OCI-LY7 (cell line): Measurements from ENCODE around the gene BCAN. TPM values are rescaled to one million over a fixed set of nuclear protein-coding genes. Genes with fewer than 3 reads are reported as not detected.

Experiments used
- BruUV-seq: library from RNA; stranded (reverse); fragments of 400-500 nt; replicated peaks from 2 replicates; lab custom pipeline; 2021; lab: Mats Ljungman, UMichigan
- CTCF ChIA-PET: fragments of 300-600 bp; sonication (Branson Sonifier 250); formaldehyde crosslinking; loops from one replicate; lab custom pipeline; 2022; ENCODE audit warnings: antibody characterized with exemption; ENCODE audit not compliant: unreplicated experiment; lab: Charles Lee
- POLR2A ChIA-PET: fragments of 300-600 bp; sonication (Branson Sonifier 250); formaldehyde crosslinking; loops from one replicate; lab custom pipeline; 2022; ENCODE audit warnings: antibody characterized with exemption; lab: Charles Lee
- DNase-seq: peaks from one replicate; pipeline ENCODE4 v3.0.0-alpha.2; 2015; ENCODE audit warnings: low spot score
- H2AFZ ChIP-seq: fragments of 200-600 bp; sonication (generic), shearing (Covaris generic); 2 replicates; pipeline ENCODE4 v1.6.1; 2014; ENCODE audit warnings: mild to moderate bottlenecking, antibody characterized with exemption, low read length, moderate library complexity
- H3K27ac ChIP-seq: fragments of 200-600 bp; sonication (generic); 2 replicates; pipeline ENCODE4 v1.5.1; 2014; ENCODE audit warnings: mixed run types, low read depth, mild to moderate bottlenecking, moderate library complexity, low read length, inconsistent platforms; ENCODE audit not compliant: poor library complexity, severe bottlenecking
- H3K36me3 ChIP-seq: fragments of 200-600 bp; sonication (generic); 2 replicates; pipeline ENCODE4 v1.6.1; 2014; ENCODE audit warnings: mild to moderate bottlenecking, antibody characterized with exemption, low read length, moderate library complexity, mixed read lengths; ENCODE audit not compliant: insufficient read depth
- H3K4me1 ChIP-seq: fragments of 200-600 bp; sonication (generic); 2 replicates; pipeline ENCODE4 v1.5.1; 2014; ENCODE audit warnings: mild to moderate bottlenecking, low read length; ENCODE audit not compliant: insufficient read depth, poor library complexity, severe bottlenecking
- H3K4me2 ChIP-seq: fragments of 200-600 bp; sonication (generic); 2 replicates; pipeline ENCODE4 v1.6.1; 2014; ENCODE audit warnings: mild to moderate bottlenecking, low read length
- H3K4me3 ChIP-seq: fragments of 200-600 bp; sonication (generic); 2 replicates; pipeline ENCODE4 v1.5.1; 2014; ENCODE audit warnings: mild to moderate bottlenecking, low read depth, low read length; ENCODE audit not compliant: poor library complexity, severe bottlenecking
- H3K79me2 ChIP-seq: fragments of 200-600 bp; sonication (generic); 2 replicates; pipeline ENCODE4 v1.6.1; 2016; ENCODE audit warnings: low read depth, mild to moderate bottlenecking, low read length, moderate library complexity, mixed read lengths; ENCODE audit not compliant: insufficient read depth
- H3K9me2 ChIP-seq: fragments of 200-600 bp; sonication (generic); 2 replicates; pipeline ENCODE4 v1.6.1; 2016; ENCODE audit warnings: mild to moderate bottlenecking, low read length, mixed read lengths; ENCODE audit not compliant: insufficient read depth
- H3K9me3 ChIP-seq: fragments of 200-600 bp; sonication (generic); 2 replicates; pipeline ENCODE4 v1.6.1; 2014; ENCODE audit warnings: mild to moderate bottlenecking, mixed run types, low read length, mixed read lengths
- H4K20me1 ChIP-seq: fragments of 200-600 bp; sonication (generic); 2 replicates; pipeline ENCODE4 v1.6.1; 2014; ENCODE audit warnings: mild to moderate bottlenecking, antibody characterized with exemption, low read length, moderate library complexity, mixed read lengths; ENCODE audit not compliant: insufficient read depth
- EZH2phosphoT487 ChIP-seq: fragments of 200-600 bp; sonication (generic); IDR thresholded peaks from 2 replicates; pipeline ENCODE4 v1.6.1; 2018; ENCODE audit warnings: low read depth, borderline replicate concordance, mild to moderate bottlenecking, mixed run types, antibody characterized with exemption, low read length, moderate library complexity, mixed read lengths
- intact Hi-C: fragments of 100-400 bp; cut with micrococcal nuclease; formaldehyde crosslinking; loops from one replicate; pipeline ENCODE4 v1.10.0; 2022; ENCODE audit not compliant: unreplicated experiment
- total RNA-seq, 2 experiments: library from RNA; depleted of rRNA in 1 of 2; stranded (reverse); fragments of >200 nt in 1 of 2; shearing (Covaris generic) in 1 of 2; gene quantifications; 2 replicates each; pipeline ENCODE4 v1.2.3, GENCODE V29; 2014 to 2022
- TF ChIP-seq, protein P1 (sequence below): fragments of 200-600 bp; sonication (generic); conservative IDR thresholded peaks from 2 replicates; pipeline ENCODE4 v1.5.1; 2014; ENCODE audit warnings: mild to moderate bottlenecking, antibody characterized with exemption, low read length, moderate library complexity, mixed read lengths

BCAN gene
- total RNA-seq, 2 experiments from 2014 or later: not detected

DNA sequence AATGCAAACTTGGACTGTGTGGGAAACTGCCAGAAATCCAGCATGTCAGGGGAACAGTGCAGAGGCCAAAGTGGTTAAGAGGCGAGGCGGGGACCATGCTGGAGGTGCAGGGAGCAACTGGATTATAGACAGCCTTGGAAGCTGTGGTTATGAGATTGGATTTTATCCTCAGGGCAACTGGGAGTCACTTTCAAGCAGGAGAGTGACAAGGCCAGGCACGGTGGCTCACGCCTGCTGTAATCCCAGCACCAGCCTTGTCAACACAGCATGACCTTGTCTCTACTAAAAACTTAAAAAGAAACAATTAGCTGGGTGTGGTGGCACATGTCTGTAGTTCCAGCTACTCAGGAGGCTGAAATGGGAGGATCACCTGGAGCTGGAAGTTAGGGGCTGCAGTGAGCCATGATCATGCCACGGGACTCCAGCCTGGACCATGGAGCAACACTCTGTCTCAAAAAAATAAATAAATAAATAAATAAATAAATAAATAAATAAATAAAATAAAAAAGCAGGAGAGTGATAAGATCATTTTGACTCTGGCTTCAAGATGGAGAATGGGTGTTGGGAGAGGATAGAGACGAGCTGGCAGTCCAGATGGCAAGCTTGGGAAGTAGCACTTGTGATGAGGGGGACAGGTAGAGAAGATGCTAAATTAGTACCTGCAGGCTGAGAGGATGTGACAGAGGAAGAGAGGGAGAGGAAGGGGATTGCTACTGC, 19.2 kb upstream of the BCAN start:
- intact Hi-C loops: no loop called here
- H3K4me2 ChIP-seq: no peak overlapping the region
- TF ChIP-seq EZH2phosphoT487: no peak
- TF ChIP-seq, protein P1, sequence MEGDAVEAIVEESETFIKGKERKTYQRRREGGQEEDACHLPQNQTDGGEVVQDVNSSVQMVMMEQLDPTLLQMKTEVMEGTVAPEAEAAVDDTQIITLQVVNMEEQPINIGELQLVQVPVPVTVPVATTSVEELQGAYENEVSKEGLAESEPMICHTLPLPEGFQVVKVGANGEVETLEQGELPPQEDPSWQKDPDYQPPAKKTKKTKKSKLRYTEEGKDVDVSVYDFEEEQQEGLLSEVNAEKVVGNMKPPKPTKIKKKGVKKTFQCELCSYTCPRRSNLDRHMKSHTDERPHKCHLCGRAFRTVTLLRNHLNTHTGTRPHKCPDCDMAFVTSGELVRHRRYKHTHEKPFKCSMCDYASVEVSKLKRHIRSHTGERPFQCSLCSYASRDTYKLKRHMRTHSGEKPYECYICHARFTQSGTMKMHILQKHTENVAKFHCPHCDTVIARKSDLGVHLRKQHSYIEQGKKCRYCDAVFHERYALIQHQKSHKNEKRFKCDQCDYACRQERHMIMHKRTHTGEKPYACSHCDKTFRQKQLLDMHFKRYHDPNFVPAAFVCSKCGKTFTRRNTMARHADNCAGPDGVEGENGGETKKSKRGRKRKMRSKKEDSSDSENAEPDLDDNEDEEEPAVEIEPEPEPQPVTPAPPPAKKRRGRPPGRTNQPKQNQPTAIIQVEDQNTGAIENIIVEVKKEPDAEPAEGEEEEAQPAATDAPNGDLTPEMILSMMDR: no peak
- DNase-seq: no peak
- CTCF ChIA-PET: no interaction called here
- H3K36me3 ChIP-seq: no peaks in the 10 kb centered on the region
- no peaks in the 10 kb centered on the region for H3K9me3 ChIP-seq
- H3K4me3 ChIP-seq: no peak overlapping the region
- no peaks in the 10 kb centered on the region for H4K20me1 ChIP-seq
- H3K27ac ChIP-seq: no peak overlapping the region
- POLR2A ChIA-PET: no interaction called here
- no peak overlapping the region for H2AFZ ChIP-seq
- no peaks in the 10 kb centered on the region for H3K79me2 ChIP-seq
- no peaks in the 10 kb centered on the region for H3K9me2 ChIP-seq
- BruUV-seq: no TSS peak
- H3K4me1 ChIP-seq: peaks cover 15% of the 10 kb centered on the region

DNA sequence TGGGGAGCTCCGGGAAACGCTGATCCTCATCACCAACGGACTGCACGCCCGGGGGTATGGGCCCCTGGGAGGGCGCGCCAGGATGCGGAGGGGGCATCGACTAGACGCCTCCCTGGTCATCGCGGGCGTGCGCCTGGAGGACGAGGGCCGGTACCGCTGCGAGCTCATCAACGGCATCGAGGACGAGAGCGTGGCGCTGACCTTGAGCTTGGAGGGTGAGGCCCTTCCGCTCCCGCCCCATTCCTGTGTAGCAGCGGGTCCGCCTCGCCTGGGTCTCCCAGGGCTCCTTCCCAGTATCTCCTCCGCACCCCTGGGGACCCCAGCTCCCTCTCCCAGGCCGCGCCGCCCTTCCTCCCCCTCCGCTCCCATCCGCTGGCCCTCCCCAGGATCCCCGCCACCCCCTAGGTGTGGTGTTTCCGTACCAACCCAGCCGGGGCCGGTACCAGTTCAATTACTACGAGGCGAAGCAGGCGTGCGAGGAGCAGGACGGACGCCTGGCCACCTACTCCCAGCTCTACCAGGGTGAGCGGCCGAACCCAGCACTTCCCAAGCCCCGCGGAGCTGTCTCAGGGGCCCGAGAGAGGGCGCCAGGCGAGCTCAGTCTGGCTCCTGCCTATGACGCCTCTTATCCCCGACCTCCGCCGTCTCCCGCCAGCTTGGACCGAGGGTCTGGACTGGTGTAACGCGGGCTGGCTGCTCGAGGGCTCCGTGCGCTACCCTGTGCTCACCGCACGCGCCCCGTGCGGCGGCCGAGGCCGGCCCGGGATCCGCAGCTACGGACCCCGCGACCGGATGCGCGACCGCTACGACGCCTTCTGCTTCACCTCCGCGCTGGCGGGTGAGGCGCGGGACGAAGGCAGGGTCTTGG, 17.7 kb upstream of the BCAN start:
- BruUV-seq: no TSS peak
- H3K27ac ChIP-seq: no peak overlapping the region
- no peak overlapping the region for H2AFZ ChIP-seq
- CTCF ChIA-PET: interaction anchor here (0.6 to 1.1 kb wide), 7 partner anchors 13 to 178 kb away, joined by 3 to 7 read pairs (median 3); no protein-coding TSS in a partner anchor
- H3K4me2 ChIP-seq: no peak overlapping the region
- intact Hi-C loops: no loop called here
- H3K9me2 ChIP-seq: no peaks in the 10 kb centered on the region
- H3K4me1 ChIP-seq: peaks cover 15% of the 10 kb centered on the region
- no peak overlapping the region for H3K4me3 ChIP-seq
- DNase-seq: no peak
- TF ChIP-seq EZH2phosphoT487: no peak
- TF ChIP-seq, protein P1: no peak; the same call in none of the 2 replicates
- H3K36me3 ChIP-seq: no peaks in the 10 kb centered on the region
- no peaks in the 10 kb centered on the region for H3K79me2 ChIP-seq
- no peaks in the 10 kb centered on the region for H3K9me3 ChIP-seq
- no peaks in the 10 kb centered on the region for H4K20me1 ChIP-seq
- POLR2A ChIA-PET: interaction anchor here (0.7 to 1.2 kb wide), 2 partner anchors 12 to 399 kb away, joined by 3 to 4 read pairs; no protein-coding TSS in a partner anchor
